NCI-H510A (cell line): ENCODE results near the gene SPINT2.

Experiments used
- DNase-seq: peaks from one replicate; lab custom pipeline; 2025; lab: John Stamatoyannopoulos, UW

The SPINT2 gene

GRCh38 chr19:38267761-38268483 is 3.5 kb downstream of the SPINT2 start:
- no peak for DNase-seq

- DNase-seq = no peak
Measured at GRCh38 chr19:38268539-38268938, 4.2 kb downstream of the SPINT2 start.

- DNase-seq = no peak
Measured at GRCh38 chr19:38270587-38271167, 6.3 kb downstream of the SPINT2 start.

- DNase-seq = no peak
Measured at GRCh38 chr19:38273499-38273898, 9.1 kb downstream of the SPINT2 start.

DNA sequence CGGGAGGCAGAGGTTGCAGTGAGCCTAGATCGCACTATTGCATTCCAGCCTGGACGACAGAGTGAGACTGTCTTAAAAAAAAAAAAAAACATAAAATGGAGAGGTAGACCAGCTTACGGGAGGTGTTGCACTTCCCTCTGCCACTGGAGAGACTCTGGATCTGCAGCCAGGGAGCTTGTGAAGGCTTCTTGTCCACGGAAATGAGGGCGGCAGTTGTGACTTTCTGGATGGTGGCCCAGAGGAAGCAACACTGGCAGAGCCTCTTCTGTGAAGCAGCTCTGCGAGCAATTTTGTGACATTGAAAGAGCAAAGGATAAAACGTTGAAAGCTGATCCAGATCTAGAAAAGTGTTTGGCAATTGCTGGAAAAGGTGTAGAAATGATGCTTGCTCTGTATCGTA is 10.4 kb downstream of the SPINT2 start:
- no peak for DNase-seq

GRCh38 chr19:38276942-38277517 is 12.7 kb downstream of the SPINT2 start:
- DNase-seq = no peak

DNA sequence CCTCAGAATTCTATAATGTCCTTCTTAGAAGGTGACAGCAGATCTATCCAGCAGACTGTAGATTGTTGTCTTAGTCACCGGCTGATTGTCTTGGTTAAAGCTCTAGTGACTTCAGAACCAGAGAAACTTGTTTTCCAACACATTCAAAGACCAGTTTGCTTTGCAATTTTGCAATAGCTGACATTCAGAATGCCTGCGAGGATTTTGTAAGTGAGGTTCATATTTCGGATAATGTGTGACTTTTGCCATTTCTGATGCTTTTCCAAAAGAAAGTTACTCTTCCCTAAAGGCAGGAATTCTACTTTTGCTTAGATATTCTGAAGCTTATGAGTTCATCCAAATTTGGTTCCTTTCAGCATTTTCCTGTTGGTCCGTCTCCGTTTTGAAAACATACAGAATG is 13.2 kb downstream of the SPINT2 start:
- DNase-seq = no peak

DNA sequence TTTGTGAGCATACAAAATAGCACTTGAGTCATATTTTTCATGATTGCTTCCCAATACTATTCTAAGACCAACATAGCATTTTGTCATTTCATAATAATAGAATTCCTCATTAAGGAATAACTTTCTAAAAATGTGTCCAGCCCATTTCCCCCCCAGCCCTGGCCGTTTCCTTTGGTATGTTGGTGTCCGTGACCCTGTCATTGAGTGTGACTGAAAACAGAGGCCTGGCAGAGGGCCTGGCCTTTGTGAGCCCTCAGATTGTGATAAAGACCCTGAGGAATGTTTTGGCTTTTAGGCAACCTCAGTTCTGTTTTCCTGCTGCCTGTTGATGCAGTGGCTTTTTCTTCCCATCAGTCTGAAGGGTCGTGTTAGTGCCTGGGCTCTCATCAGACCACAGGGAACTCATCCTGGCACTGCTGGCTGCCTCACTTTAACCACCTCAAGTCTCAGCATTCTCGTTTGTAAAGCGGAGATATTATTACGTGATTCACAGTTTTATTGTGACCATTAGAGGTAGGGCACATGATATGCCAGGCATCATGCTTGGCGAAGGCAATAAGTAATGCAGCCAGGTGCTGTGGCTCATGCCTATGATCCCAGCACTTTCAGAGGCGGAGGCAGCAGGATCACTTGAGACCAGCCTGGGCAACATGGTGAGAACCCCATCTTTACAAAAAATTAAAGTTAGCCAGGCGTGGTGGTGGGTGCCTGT is 13.8 kb downstream of the SPINT2 start:
- DNase-seq = no peak

DNA sequence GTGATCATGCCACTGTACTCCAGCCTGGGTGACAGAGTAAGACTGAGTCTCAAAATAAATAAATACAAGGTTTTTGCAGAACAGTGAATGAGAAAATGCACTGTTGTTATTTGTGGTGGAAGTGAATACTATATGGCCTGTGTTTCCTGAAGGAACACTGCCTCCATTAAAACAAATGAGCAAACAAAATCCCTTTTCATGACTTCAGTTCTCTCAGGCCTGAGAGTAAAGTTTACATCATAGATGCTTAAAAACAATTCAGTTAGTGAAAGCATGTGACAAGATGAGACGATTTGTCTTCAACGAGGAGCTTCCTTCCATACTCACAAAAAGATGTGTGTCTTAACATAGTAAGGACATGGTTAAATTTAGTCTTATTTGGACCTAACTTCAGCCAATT is 14.4 kb downstream of the SPINT2 start:
- DNase-seq = no peak

DNA sequence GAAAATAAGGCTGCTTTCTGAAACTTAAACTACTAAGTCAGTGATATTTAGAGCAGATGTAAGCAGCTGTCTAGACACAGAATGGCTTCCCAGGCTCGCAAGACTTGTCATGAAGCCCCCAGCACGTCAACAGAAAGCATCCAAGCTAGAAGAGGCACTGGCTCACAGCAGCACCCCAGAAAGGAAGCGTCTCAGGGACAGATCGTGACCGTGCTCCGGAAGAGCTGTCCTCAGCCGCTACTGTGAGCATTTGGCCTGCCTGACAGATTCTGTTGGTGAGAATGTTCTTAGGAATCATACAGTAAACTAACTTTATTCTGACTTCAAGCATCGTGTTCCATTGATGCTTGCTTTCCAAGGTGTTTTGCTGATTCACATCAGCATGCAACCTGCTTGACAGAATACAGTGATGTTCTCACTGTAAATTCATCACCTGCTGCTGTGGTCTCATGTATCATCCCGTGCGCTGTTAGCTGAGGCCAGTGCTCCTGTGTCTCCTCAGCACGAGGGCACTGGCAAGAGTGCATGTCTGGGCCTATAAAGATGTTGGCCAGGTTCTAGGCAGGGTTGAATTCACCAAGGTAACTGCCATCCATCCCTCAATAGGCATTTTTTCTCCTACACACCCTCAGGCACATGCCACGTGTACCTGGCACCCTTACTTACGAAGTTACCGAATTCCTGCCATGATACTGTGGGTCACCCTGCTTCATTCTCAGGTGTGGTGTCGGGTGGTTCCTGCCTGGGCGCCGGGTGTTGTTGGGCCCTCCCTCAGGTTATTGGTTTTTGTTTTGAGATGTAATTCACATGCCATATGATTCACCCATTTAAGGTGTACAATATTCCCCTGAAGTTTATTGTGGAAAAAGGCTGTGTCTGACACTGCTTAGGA is 15.9 kb downstream of the SPINT2 start:
- no peak for DNase-seq

- DNase-seq = no peak
Measured at GRCh38 chr19:38281811-38282566, 17.6 kb downstream of the SPINT2 start.

DNA sequence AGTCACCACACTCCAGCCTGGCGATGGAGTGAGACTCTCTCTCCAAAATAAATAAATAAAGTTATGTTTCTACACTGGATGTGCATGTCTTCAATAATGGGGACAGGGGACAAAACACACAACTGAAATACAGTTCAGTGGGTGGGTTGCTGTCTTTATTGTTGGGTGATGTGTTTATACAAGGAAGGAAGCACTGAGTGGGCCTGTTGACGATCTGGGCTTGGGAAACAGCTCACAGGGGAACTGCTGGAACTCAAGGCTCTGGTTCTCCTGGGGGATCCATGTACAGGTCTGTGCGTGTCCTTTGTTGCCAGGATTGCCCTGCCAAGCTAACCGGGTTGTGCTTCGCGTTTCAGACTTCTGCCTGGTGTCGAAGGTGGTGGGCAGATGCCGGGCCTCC is 18.9 kb downstream of the SPINT2 start:
- no peak for DNase-seq

DNA sequence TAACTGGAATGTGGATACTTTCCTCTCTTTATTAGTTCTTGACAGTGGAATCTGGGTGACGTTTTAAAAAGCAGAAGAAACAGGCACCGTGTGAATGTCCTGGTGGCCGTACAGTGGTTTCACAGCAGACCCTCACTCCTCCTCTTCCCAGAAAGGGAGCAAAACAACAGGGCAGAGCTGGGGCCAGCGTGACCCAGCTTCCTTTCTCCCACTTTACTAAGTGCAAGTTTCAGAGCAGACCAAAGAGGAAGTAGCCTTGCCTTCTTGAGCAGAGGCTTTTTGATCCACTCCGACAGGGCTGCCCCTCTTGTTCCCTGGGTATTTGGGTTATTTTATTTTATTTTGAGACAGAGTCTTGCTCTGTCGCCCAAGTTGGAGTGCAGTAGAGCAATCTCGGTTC is 20.0 kb downstream of the SPINT2 start:
- DNase-seq = no peak

GRCh38 chr19:38285567-38285966 is 21.2 kb downstream of the SPINT2 start:
- DNase-seq = no peak

- no peak for DNase-seq
Measured at GRCh38 chr19:38287604-38288003, 23.2 kb downstream of the SPINT2 start.

DNA sequence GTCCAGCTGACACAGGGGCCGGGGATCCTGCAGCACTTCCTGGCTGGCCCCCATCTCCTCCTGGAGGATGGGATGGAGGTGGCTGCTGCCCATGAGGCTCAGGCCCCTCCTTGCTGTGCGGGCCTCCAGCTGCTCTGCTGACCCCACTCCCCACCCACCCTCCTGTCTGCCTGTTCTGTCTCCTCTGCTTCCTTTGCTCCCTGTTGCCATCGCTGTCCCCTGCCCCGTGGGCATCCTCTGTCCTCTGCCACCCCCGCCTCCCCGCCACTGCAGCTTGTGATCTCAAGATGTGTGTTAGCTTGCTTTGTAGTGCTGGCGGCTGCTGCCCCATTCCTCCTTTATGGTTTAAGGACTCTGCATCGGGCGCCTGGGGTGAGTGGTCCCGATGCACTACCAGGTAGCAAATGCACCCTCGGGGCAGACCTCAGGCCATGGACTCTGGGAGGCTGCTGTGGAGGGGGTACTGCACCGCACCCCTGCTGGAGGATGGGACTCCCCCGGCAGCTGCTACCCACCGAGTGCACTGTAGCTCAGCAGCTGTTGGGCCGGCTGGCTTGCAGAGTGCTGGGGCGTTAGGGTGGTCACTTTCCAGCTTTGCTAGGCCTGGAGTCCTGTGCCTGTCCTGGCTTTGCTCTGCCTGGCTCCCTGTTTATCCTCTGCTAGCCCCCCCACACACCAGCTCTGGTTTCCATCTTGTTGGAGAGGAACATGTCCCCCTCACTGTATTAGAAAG is 23.9 kb downstream of the SPINT2 start:
- DNase-seq = no peak

DNA sequence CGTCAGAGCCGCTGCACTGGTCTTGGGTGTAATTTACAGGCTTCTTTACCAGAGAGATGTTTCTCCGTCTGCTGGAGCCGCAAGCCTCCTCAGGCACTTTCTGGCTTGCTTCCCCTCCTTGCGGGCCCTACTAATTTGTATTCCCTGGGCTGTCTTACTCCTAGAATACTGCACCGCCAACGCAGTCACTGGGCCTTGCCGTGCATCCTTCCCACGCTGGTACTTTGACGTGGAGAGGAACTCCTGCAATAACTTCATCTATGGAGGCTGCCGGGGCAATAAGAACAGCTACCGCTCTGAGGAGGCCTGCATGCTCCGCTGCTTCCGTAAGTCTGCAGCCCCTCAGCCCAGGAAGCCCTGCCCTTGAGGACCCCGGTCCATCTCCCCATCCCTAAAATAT is 25.6 kb downstream of the SPINT2 start:
- DNase-seq = no peak

DNA sequence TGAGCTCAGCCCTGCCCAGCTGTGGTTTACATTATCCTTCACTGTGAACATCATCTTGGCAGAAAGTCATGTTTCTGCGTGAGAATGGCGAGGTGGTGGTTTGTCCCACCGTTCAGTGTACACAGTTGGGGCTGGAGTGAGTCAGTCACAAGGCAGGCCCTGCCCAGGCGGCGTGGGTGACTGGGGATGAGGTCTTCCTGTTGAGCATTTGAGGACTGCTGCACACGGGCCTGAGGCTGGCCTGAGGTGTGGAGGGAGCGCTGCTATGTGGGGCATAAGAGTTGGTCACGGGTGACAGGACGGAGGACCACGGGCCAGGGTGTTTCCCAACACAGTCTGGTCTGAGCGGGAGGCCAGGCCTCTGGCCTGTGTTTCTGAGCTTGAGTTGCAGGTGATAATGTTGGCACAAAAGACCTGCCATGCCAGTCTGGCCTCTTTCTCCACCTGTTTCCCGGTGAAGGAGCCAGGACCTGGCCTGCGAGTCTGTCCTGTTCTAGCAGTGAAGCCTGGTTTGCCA is 26.3 kb downstream of the SPINT2 start:
- DNase-seq = no peak

DNA sequence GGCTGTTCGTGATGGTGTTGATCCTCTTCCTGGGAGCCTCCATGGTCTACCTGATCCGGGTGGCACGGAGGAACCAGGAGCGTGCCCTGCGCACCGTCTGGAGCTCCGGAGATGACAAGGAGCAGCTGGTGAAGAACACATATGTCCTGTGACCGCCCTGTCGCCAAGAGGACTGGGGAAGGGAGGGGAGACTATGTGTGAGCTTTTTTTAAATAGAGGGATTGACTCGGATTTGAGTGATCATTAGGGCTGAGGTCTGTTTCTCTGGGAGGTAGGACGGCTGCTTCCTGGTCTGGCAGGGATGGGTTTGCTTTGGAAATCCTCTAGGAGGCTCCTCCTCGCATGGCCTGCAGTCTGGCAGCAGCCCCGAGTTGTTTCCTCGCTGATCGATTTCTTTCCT is 27.5 kb downstream of the SPINT2 start:
- no peak for DNase-seq

GRCh38 chr19:38293281-38293680 is 28.9 kb downstream of the SPINT2 start:
- no peak for DNase-seq
